Bronchial epithelial cell (primary cell): ENCODE results near the gene ACTR3. TPM values are rescaled to one million over a fixed set of nuclear protein-coding genes. Genes with fewer than 3 reads are reported as not detected.
"Not testable (repeated sequence)": the region's sequence is repeated elsewhere in the genome, so short reads cannot be mapped to it uniquely, and the experiment has no call there.

ENCODE experiments used
- DNase-seq: peaks from one replicate; pipeline ENCODE4 v3.0.0-alpha.2; 2010; ENCODE audit warnings: low read depth
- FAIRE-seq: peaks from 2 replicates; lab custom pipeline; 2011; peaks lifted over from hg19 to GRCh38; lab: Jason Lieb, UNC
- H3K27me3 ChIP-seq: 2 replicates; pipeline ENCODE4 v1.5.1; 2011; ENCODE audit warnings: low read length; ENCODE audit not compliant: control insufficient read depth, insufficient read depth
- H3K36me3 ChIP-seq: 2 replicates; pipeline ENCODE4 v1.5.1; 2011; ENCODE audit warnings: low read length; ENCODE audit not compliant: control insufficient read depth, insufficient read depth
- H3K4me3 ChIP-seq: 2 replicates; pipeline ENCODE4 v1.5.1; 2011; ENCODE audit warnings: mild to moderate bottlenecking, low read depth, low read length, control low read depth
- CTCF ChIP-seq: IDR thresholded peaks from 2 replicates; pipeline ENCODE4 v1.5.1; 2011; ENCODE audit warnings: mild to moderate bottlenecking, moderate library complexity, low read length, control low read depth, inconsistent platforms; ENCODE audit not compliant: insufficient read depth, severe bottlenecking
- total RNA-seq: library from RNA; depleted of rRNA; stranded (reverse); fragments of >200 nt; gene quantifications from 2 replicates; pipeline ENCODE4 v1.2.1, GENCODE V29; 2014

Gene ACTR3
- total RNA-seq, result 214 and 222 TPM in 2 replicates

GRCh38 chr2:113889471-113890252, at the start of gene ACTR3:
ACTR3 (plus strand) TSS chr2:113890089; CDS start chr2:113890280, 191 bp downstream.
- H3K4me3 ChIP-seq, result peak within 1 kb of the TSS; percentile 96
- TF ChIP-seq CTCF, result no peak
- FAIRE-seq (no peak), DNase-seq (peak; percentile 92)
- no peaks in the 10 kb centered on the region for H3K36me3 ChIP-seq
- no peaks in the 10 kb centered on the region for H3K27me3 ChIP-seq

- H3K36me3 ChIP-seq, result no peaks in the 10 kb centered on the region
- H3K4me3 ChIP-seq, result no peak overlapping the region
- FAIRE-seq (no peak), DNase-seq (no peak)
- no peaks in the 10 kb centered on the region for H3K27me3 ChIP-seq
- TF ChIP-seq CTCF, result no peak
These were observed 49.4 kb upstream of the ACTR3 start for GRCh38 chr2:113840518-113840917.

DNA sequence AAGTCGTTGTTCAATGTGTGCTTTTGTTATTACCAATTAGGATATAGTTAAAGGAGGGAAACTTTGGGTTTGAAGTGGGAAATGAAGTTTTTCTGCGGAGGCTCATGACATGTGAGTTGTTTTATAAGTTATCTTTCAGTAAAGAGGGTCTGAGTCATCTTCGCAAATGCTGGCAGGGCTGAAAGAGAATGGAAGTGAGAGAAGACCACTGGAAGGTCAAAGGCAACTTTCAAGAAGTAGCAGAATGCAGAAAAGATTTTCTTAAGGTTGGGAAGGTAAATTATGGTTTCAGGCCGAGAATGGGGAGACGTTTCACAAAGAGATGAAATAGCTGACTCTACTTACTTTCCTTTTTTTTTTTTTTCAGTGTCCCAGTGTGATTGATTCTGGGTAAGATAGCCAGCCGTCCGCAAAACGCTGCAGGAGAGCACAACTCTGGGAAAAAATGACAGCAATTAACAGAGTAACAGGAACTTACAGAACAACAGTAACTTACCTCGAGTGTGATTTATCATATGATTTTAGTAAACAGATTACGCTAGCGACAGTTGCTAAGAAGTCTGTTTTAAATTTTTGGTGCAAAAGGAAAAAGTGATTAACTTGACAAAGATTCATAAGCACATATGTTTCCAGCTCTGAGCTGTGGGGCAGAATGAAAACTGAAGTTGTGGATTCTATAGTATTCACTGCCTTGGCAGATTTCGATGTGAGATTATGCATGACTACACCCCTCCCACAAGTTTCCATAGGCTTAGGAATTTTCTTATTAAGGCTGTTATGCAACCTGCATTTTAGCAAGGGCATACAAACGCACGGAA, 46.8 kb upstream of the ACTR3 start:
- no peak for FAIRE-seq
- Histone ChIP-seq H3K36me3 (no peaks in the 10 kb centered on the region), H3K4me3 (no peak overlapping the region), H3K27me3 (no peaks in the 10 kb centered on the region)
- DNase-seq, result peak; percentile 88
- TF ChIP-seq CTCF, result no peak

DNA sequence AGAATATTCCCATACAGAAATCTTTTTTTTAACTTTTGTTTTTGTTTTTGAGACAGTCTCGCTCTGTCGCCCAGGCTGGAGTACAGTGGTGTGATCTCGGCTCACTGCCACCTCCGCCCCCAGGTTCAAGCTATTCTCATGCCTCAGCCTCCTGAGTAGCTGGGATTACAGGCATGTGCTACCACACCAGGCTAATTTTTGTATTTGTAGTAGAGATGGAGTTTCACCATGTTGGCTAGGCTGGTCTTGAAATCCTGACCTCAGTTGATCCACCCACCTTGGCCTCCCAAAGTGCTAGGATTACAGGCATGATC, 46.2 kb upstream of the ACTR3 start:
- H3K4me3 ChIP-seq, FAIRE-seq, DNase-seq, H3K27me3 ChIP-seq, H3K36me3 ChIP-seq: not testable (repeated sequence)

- Histone ChIP-seq H3K4me3 (no peak overlapping the region), H3K27me3 (no peaks in the 10 kb centered on the region), H3K36me3 (no peaks in the 10 kb centered on the region)
- TF ChIP-seq CTCF, result no peak
- DNase-seq (no peak), FAIRE-seq (no peak)
These were observed 44.6 kb upstream of the ACTR3 start for GRCh38 chr2:113845261-113845660.

DNA sequence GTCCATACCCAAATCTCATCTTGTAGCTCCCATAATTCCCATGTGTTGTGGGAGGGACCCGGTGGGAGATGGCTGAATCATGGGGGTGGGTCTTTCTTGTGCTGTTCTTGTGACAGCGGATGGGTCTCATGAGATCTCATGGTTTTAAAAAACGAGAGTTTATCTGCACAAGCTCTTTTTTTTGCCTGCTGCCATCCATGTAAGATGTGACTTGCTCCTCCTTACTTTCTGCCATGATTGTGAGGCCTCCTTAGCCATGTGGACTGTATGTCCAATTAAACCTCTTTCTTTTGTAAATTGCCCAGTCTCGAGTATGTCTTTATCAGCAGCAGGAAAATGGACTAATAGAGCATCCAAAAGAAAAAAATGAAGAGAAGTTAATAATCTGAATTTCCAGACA, 44.1 kb upstream of the ACTR3 start:
- H3K36me3 ChIP-seq, DNase-seq, H3K4me3 ChIP-seq, H3K27me3 ChIP-seq, FAIRE-seq: not testable (repeated sequence)
